ENCODE data around the gene PRKAR1B.
"Not testable (repeated sequence)": the region's sequence is repeated elsewhere in the genome, so short reads cannot be mapped to it uniquely, and the experiment has no call there.

Gene PRKAR1B

DNA sequence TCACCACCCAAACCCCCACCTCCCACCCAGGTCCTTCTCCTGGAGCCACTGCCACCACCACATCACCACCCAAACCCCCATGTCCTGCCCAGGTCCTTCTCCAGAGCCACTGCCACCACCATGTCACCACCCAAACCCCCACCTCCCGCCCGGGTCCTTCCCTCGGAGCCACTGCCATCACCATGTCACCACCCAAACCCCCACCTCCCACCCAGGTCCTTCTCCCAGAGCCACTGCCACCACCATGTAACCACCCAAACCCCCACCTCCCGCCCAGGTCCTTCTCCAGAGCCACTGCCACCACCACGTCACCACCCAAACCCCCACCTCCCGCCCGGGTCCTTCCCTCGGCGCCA, 175.5 kb downstream of the PRKAR1B start:
- not testable (repeated sequence) for DNase-seq

DNA sequence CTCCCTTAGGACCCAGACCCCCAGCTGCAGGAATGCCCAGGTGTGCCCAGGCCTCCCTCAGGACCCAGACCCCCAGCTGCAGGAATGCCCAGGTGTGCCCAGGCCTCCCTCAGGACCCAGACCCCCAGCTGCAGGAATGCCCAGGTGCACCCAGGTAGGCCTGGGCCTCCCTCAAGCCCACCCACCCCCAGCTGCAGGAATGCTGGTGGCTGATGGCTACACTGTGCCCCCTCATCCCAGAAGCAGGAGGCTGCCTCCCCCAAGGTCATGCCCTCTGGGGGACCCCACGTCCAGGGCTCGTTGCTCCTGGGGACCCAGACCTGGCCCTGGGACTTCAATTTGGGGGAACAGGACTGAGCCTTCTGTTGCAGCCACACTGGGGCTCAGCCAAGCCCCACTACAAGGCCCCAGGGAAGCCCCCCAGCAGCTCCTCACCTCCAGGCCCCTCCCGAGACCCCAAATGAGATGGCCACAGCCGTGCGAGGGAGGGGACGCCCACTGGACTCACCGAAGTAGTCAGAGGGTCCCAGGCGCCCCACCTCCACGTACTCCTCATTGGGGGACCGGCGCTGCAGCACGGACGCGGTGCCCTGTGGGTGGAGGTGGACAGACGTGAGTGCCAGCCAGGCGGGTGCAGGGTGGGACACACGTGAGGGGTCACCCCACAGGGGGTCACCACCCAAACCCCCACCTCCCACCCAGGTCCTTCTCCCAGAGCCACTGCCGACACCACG, 176.0 kb downstream of the PRKAR1B start:
- no peak for DNase-seq

DNA sequence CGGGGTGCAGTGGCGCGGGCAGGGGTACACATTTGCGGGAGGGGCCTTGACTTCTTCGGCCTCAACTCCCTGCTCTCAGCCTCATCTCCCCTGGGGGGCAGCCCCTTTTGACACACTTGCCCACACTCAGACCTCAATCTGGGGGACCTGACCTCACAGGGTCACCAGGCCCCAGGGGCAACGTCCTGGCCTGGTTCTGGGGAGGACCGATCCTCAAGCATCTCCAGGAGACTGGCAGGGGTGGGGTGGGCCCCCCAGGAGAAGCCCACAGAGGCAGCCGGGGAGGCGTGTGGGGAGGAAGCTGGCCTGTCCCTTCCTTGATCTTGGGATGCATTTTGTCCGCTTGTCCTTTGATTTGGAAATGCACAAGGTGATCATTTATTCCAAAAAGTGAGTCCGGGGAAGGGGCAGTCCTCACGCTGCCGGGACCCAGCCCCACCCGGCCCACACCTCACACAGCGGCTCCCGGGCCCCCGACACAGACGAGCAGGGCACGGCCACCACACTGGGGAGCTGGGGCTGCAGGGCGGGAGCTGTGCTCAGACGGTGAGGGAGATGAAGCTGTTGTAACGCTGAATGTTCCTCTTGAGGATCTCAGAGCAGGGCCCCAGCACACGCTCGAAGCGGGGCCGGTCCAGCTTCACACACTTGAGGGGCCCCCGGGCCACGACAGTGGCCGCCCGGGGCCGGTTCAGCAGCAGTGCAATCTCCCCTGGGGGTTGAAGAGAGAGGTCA, 177.0 kb downstream of the PRKAR1B start:
- no peak for DNase-seq

DNA sequence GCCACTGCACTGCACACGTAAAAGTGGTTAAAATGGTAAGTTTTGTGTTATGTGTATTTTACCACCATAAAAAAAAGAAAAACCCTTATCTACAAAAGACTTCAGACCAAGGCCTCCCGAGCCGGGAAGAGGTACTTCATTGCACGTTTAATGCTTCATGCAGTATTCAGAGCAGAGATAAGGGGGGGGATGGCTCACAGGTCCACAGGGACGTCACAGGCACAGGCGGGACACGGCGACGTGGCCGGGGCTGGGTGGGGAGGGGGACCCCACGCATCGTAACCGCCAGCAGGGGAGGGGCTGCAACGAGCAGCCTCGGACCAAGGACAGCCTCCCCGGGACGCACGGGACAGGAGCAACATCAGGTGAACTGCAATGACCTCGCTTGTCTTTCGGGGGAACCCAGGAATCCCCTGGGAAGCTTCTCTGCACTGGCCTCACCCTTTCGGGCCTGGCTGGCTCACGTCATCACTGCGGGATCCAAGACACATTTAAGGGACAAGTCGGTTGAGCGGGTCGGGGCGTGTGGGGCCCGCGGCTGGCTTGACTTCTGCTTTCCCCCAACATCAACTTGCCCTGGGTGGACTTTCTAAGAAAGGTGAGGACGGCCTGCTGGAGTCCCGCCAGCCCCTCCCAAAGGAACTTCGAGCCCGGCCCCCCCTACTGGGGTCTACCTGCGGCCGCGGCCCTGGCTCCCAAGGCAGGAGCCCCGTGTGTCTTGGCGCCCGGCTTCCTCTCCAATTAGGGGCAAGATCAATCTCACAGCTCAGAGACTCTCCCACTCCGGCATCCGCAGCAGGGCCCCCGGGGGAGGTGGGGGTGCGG, 177.8 kb downstream of the PRKAR1B start:
- no peak for DNase-seq

DNA sequence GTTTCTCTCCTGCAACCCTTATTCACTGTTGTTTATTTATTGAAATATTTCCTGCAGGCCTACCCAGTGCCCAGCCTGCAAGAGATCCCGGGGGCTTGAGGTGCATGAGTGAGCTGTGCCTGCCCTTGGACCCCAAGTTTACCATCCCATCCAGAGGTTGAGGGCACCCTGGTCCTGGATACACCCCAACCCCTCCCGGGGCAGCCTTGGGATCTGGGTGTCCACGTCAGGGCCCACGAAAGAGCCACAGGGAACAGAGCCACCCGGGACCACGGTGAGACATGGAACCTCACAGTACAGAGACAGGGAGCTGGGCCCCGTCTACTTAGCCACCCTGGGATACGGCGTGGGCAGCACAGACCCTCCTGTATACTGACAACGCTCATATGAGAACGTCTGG, 178.7 kb downstream of the PRKAR1B start:
- DNase-seq = no peak

DNA sequence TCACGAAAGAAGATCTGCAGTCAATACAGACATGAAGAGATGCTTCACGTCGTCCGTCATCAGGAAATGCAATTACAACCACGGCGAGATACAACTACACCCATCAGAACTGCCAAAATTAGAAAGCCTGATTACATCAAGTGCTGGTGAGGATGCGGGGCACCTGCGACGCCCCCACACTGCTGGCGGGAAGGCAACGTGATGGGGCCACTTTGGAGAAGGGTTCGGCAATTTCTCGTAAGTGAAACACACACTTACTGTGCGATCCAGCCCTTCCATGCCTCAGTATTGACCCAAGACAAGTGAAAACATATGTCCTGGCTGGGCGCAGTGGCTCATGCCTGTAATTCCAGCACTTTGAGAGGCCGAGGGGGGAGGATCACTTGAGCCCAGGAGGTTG, 181.6 kb downstream of the PRKAR1B start:
- no peak for DNase-seq

DNA sequence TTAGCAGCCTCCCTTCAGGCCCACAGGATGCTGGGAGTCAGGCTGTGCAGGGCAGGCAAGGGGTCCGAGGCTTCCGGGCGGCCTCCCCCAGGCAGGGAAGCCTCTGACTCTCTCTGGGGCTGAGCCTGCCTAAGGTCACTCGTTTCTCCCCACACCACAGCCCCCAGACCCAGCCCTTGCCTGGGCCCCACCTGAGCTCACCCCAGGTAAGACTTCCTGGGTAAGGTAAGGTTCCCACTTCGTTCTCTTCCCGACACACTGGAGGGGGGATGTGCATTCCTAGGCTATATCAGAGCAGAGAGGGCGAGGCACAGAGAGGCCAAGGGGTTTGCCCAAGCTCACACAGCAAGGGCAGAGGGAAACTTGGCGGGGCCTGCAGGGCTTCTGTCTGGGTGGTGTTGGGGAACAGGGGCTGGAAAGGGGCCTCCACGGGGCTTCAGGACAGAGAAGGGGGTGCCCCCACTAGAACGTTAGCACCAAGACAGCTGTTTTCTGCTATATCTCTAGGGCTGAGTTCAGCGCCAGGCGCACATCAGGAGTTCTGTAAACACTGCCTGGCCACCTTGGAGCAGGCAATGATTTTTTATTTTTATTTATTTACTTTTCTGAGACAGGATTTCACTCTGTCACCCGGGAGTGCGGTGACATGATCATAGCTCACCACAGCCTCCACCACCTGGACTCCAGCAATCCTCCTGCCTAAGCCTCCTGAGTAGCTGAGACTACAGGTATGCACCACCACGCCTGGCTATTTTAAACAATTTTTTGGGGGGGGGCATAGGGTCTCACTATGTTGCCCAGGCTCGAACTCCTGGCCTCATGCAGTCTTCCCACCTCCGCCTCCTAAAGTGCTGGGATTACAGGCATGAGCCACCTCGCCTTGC, 182.5 kb downstream of the PRKAR1B start:
- no peak for DNase-seq

DNA sequence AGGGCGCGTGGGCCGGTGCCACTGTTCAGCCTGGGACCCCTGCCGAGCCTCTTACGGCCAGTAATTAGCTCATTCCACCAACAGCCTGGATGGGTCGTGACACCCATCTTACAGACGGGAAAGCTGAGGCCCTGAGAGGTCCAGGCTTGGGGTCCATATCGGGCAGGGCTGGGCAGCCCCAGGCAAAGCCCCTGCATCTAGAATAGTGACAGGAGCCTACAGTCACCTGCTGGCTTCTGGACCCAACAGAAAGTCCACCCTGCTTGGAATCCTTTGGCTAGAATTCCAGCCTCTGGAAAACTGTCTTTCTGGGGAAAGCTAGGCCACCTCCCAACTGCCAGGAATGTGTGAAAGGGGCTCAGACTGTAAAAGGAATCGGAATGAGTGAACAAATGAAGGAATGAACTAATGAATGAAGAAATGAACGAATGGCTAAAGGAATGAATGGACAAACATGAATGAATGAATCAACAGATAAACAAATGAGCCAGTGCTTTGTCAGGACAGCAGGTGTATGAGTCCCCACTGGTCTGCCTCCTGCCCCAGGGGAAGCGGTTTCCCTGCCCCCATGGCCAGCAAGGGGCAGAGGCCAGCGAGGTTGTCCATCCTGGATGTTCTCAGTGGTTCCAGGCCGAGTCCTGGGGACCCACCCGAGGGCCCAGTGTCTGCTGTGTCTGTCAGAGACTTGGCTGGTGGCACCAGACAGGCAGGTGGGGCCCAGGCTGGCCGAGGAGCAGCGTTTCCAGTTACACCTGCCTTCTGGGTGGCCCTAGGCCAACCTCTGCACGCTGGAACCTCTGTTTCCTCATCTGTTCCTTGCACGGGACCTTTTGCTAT, 183.4 kb downstream of the PRKAR1B start:
- no peak for DNase-seq

DNA sequence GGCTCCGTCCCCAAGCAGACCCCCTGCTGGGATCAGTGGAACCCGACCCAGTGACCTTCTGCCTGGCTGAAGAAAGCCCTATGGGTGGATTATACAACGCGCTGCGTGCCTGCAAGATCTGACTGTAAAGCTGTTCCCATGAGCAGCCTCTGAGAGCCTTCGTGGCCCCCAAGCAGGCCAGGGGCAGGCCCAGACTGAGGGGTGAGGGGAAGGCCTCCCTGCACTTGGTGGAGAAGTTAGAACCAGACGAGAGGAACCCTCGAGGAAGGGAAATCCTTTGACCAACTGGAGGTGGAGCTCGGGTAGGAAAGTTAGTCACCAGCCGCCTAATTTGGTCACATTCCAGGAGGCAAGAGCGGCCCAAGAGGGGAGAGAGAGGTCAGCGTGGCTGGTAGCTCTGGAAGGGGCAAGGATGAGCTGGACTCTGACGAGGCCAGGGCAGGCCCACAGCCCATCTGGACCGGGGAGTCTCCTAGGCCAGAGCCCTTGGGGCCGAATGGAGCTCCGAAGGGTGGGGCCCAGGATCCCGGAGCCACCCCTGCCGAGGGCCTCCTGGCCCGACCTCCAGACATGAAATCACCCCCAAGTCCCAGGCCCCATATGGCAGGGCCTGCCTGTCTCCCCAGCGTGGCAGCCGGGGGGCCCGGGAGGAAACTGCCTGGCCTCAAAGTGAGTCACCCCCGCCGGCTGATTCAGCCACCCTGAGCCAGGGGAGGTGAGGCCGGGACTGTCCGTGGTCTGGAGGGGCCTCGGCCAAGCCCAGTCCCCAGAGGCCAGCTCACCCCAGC, 184.2 kb downstream of the PRKAR1B start:
- DNase-seq = no peak

DNA sequence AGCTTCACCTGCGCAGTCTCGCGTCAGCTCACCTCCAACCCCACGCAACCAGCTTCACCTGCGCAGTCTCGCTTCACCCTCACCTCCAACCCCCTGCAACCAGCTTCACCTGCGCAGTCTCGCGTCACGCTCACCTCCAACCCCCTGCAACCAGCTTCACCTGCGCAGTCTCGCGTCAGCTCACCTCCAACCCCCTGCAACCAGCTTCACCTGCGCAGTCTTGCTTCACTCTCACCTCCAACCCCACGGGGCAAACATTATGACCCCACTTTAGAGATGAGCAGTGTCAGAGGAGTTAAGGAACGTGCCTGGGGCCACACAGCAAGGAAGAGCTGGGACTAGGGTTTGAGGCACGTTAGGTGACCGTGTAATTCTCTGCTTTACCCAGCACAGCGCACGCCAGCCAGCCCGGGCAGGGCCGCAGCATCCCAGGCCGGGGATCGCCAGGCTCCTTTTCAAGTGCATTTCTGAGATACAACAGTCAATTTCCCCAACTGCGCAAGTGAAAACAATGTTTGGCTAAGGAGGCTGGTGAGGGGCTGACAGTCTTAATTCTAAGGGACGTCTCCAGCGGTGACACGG, 184.9 kb downstream of the PRKAR1B start:
- DNase-seq = no peak

DNA sequence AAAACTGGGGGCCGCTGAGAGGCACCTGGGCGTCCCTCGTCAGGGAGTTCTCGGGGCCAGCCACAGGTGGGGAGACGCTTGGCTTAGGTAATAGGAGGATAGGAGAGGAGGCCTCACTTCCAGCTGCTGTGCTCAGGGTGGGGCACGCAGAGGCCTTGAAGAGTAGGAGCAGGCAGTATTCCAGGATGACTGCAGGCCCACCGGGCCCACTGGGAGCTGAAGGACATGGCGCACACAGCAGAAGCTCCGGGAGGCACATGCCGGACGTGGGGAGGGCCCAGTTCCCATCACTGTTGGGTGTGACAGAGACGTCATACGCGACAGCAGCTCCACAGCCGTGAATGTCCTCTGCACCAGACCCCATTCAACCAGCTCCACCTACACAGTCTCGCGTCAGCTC, 185.4 kb downstream of the PRKAR1B start:
- DNase-seq = no peak

DNA sequence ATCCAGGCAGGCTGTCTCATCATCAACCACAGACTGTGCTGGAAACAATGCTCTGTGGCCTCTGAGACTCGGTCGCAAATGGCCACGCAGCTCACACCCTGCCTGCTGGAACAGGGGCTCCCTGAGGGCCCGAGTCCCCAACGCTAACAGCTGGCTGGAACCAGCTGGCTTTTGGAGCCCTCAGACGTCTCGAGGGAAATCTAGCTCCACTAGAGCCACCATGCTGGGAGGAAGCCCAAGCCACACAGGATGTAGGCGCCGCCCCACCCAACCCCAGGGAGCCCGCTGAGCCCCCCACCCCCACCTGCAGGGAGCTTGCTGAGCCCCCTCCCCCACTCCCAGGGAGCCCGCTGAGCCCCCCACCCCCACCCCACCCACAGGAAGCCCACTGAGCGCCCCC, 186.1 kb downstream of the PRKAR1B start:
- no peak for DNase-seq

DNA sequence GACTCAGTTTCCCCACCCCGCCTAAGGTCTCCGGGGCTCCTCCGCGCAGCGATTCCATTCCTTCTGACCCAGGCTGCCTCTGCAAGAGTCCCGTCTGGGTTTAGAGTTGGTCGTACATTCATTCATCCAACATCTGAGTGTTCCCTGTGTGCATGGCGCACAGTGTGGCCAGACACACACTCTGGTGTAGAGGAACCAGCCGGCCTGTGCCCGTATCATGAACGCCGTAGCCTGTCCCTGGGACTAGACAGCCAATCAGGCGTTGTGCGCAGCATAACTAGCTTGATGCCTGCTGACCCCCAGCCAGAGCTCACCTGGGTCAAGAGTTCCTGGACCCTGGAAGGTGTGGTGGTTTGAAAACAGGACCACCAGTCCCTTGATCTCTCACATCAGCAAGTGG, 186.5 kb downstream of the PRKAR1B start:
- DNase-seq = no peak

DNA sequence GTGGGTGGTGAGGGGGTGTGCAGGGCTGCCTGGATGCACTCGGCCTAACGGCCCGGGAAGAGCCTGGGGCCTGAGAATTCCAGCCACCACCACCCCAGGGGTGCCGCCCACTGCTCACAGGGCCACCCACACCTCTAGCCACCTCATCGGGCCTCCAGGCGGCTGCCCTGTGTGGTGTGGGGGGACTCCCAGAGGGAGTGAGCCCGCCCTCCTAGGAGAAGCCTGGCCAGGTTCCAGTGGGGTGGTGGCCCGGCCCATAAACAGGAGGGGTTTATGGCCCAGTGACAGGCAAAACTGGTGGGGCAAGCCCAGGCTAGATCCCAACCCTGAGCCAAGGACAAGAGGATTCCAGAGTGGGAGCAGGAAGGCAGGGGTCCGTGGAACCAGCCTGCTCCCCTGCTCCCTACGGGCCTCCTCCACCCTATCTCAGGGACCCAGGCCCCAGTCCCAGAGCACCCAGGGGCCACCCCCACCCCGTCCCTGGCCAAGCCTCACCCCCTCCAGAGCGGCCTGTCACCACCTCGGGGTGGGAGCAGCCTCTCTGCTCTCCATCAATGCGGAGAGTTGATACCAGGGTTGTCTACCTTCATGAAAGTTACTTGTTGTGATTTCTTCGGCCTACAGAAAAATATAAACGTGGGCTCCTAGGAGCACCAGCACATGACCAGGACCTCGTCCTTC, 187.2 kb downstream of the PRKAR1B start:
- DNase-seq = no peak

DNA sequence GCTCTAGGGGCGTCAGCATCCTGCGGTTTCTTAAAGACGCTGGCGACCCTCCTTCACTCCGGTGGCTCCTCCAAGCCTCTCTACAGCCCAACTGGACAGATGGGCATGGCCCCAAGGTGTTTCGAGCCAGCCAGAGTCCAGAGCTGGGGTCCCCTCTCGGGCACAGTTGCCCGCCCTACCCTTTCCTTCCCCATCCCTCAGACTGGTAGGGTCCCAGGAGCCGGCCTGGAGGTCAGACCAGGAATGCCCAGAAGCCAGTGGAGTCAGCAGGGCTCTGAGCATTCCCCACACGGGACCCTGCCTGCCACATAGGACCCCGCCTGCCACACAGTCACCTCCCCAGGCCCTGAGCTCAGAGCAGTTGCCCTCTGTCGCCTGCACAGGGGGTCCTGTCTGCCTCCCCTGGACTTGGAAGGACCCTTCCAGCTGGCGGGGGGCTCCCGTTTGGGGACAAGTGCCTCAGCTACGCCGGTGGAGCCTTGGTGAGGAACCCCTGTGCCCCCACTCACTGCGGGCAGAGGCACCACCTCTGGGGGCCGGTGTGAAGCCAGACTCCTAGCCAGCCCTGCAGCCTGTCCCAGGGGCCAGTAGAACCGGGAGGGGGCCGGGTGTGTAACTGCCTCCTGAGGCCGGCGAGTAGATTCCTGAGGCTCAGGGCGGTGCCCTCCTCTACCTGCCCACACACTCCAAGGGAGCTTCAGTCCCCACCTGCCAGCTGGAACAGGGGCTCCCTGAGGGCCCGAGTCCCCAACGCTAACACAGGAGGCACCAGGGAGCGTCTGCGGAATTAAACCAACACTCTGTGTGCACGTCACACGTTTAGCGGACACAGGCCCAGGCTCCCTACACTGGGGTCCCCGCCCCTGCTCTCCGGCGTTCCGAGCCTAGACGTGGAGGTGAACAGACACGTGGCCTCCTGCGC, 188.1 kb downstream of the PRKAR1B start:
- no peak for DNase-seq

DNA sequence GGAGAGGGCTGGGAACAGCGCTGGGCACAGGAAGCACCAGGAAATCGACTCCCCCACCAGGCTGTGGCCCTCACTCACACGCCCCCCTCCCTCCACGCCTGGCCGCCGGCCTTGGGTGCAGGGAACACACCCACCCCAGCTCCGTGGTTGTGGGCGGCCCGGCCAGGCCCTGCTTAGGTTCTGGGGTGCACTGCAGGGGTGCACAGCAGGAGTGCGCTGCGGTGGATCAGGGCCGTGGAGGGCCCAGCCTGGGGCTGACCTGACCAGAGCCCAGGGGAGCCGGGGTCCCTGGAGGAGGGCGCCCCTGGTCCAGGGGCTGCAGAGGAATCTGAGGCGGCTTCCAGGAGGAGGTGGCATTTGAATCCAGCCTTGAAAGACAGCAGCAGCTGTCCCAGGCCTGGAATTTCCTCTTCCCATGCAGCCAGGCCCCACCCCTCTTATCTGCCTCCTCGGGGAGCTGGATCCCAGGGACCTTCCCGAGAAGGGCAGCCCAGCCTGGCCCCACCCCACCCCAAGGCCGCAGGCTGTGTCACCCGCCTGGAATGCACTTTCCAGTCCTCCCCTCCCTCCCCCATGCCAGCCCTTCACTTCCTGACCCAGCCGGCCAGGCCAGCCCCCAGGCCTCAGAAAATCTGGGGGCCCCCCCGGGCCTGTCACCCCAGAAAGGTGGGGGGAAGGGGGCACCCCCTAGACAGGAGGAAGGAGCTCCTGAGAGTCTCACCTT, 189.0 kb downstream of the PRKAR1B start:
- DNase-seq = no peak

DNA sequence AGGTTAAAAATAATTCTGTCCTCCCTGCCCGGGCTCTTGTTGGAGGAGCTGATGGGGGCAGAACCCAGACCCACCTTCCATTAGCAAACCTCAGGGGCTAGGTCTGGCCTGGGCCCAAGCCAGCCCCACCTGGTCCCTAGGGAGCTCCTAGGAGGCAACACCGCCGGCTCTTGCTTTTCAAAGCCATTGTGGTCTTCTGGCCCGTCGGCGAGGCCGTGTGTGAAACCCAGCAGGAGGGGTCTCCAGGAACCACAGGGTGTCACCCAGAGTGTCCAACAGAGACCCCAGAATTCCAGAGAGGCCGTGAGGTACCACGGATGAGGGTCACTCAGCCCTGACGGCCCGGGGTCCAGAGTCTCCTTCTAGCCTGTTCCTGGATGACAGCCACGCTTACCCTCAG, 190.8 kb downstream of the PRKAR1B start:
- DNase-seq = no peak

DNA sequence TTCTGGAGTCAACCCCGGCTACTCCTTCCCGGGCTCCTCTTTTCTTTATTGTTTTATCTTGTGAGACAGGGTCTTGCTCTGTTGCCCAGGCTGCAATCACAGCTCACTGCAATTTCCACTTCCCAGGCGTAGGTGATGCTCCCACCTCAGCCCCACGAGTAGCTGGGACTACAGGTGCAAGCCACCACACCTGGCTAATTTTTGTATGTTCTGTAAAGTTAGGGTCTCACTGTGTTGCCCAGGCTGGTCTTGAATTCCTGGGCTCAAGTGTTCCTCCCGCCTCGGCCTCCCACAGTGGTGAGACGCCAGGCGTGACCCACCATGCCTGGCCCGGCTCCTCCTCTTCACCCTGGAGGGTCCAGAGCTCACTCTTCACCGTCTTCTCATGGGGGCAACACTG, 192.1 kb downstream of the PRKAR1B start:
- no peak for DNase-seq

All from Kasumi-1 (cell line).